BLaER1 treated with 17β-estradiol and CSF1 and Interleukin-3, amounts not matched to agents 10 nM and 100 nM (cell line): ENCODE results near the gene TM2D1.
"Not testable (repeated sequence)": the region's sequence is repeated elsewhere in the genome, so short reads cannot be mapped to it uniquely, and the experiment has no call there.

ENCODE experiments used
- H3K27ac ChIP-seq, 11 experiments: shearing (Covaris generic); formaldehyde crosslinking; 2 replicates each; pipeline ENCODE4 v1.8.1; 2022
- H3K27me3 ChIP-seq, 11 experiments: shearing (Covaris generic); formaldehyde crosslinking; 2 replicates each; pipeline ENCODE4 v1.8.1; 2022
- H3K36me3 ChIP-seq, 11 experiments: shearing (Covaris generic); formaldehyde crosslinking; 2 replicates each; pipeline ENCODE4 v1.8.1; 2022
- H3K4me1 ChIP-seq, 10 experiments: shearing (Covaris generic); formaldehyde crosslinking; 2 replicates each; pipeline ENCODE4 v1.8.1; 2022
- H3K4me2 ChIP-seq, 11 experiments: shearing (Covaris generic); formaldehyde crosslinking; 2 replicates each; pipeline ENCODE4 v1.8.1; 2022
- H3K4me3 ChIP-seq, 10 experiments: shearing (Covaris generic); formaldehyde crosslinking; 2 replicates each; pipeline ENCODE4 v1.8.1; 2022
- H3K9ac ChIP-seq, 11 experiments: shearing (Covaris generic); formaldehyde crosslinking; 2 replicates each; pipeline ENCODE4 v1.8.1; 2022
- H3K9me3 ChIP-seq, 11 experiments: shearing (Covaris generic); formaldehyde crosslinking; replicated peaks in 1 of 11; 2 replicates each; pipeline ENCODE4 v1.8.1; 2022
- H4K20me1 ChIP-seq, 11 experiments: shearing (Covaris generic); formaldehyde crosslinking; 2 replicates each; pipeline ENCODE4 v1.8.1; 2022
- Cebpa-rat ChIP-seq, 11 experiments: shearing (Covaris generic); IDR thresholded peaks; 2 replicates each; pipeline ENCODE4 v1.8.1; 2022

The TM2D1 gene

GRCh38 chr1:61746813-61747212 lies 21.9 kb upstream of the TM2D1 start:
- Histone ChIP-seq H3K4me2 (no peak overlapping the region), H4K20me1 (no peaks in the 10 kb centered on the region), H3K27ac (peak overlapping the region in 1 of 11 experiments; percentile 20; a peak in 1 of 22 replicates), H3K4me1 (peaks cover 0 to 9% (median under 1%) of the 10 kb centered on the region in 10 experiments; a peak in 6 of 20 replicates), H3K9ac (no peak overlapping the region), H3K4me3 (no peak overlapping the region), H3K9me3 (no peaks in the 10 kb centered on the region), H3K36me3 (no peaks in the 10 kb centered on the region), H3K27me3 (peaks cover 18 to 24% (median 20%) of the 10 kb centered on the region in 11 experiments; a peak in 19 of 22 replicates)
- TF ChIP-seq Cebpa-rat (IDR thresholded peaks at IDR 0.05) = no peak

DNA sequence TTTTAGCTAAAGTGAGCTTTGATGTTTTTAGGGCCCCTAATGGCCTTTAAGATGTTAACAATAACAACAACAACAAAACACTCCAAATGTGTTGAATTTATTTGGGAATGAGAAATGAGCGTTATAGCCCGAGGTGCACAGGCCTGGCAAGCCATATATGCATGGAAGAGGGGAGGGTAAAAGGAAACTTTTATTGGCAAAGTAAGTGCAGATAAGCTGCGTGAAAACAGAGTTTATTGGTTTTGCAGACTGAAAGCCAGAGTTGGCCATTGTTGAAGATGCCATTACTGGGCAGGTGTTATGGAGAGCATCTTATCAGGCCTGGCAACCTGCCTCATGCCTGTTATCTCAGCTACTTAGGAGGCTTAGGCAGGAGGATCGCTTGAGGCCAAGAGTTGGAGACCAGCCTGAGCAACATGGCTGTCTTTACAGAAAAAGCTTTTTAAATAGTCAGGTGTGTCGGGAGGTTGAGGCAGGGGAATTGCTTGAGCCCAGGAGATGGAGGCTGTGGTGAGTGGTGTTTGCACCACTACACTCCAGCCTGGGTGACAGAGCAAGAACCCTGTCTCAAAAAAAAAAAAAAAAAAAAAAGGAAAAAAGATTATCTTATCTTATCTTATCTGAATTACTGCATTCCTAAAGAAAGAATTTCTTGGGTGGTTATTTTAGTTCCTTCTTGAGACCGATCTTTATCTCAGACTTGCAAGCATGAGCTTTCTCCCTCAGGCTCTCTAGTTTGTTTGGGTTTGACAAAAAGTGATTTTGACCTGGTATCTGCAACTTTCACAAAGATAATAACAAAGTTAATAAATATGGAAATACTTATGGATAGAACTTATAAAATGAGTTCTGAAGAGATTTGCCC lies 19.0 kb upstream of the TM2D1 start:
- Histone ChIP-seq H3K27ac (no peak overlapping the region), H3K9ac (no peak overlapping the region), H4K20me1 (no peaks in the 10 kb centered on the region), H3K9me3 (no peaks in the 10 kb centered on the region), H3K4me3 (no peak overlapping the region), H3K4me2 (peak overlapping the region in 2 of 11 experiments; percentile 71 to 85; a peak in 3 of 22 replicates), H3K36me3 (no peaks in the 10 kb centered on the region), H3K27me3 (peaks cover 18 to 35% (median 28%) of the 10 kb centered on the region in 11 experiments; a peak in 19 of 22 replicates), H3K4me1 (peaks cover 0 to 13% (median 4%) of the 10 kb centered on the region in 10 experiments; a peak in 8 of 20 replicates)
- no peak for TF ChIP-seq Cebpa-rat (IDR thresholded peaks at IDR 0.05)

GRCh38 chr1:61743431-61743705 lies 18.4 kb upstream of the TM2D1 start:
- H3K27me3 ChIP-seq = peaks cover 18 to 35% (median 28%) of the 10 kb centered on the region in 11 experiments; a peak in 19 of 22 replicates
- H3K9ac ChIP-seq = peak overlapping the region in 3 of 11 experiments; percentile 75 to 79 (median 78); a peak in 5 of 22 replicates
- no peaks in the 10 kb centered on the region for H3K9me3 ChIP-seq
- H3K4me1 ChIP-seq = peaks cover 0 to 13% (median 4%) of the 10 kb centered on the region in 10 experiments; a peak in 8 of 20 replicates
- H3K27ac ChIP-seq = no peak overlapping the region
- no peak for TF ChIP-seq Cebpa-rat (IDR thresholded peaks at IDR 0.05)
- H3K36me3 ChIP-seq = no peaks in the 10 kb centered on the region
- H3K4me2 ChIP-seq = peak overlapping the region; percentile 71 to 92 (median 85); a peak in 17 of 22 replicates
- H4K20me1 ChIP-seq = no peaks in the 10 kb centered on the region
- peak overlapping the region in 4 of 10 experiments; percentile 66 to 74 (median 71); a peak in 6 of 20 replicates for H3K4me3 ChIP-seq

DNA sequence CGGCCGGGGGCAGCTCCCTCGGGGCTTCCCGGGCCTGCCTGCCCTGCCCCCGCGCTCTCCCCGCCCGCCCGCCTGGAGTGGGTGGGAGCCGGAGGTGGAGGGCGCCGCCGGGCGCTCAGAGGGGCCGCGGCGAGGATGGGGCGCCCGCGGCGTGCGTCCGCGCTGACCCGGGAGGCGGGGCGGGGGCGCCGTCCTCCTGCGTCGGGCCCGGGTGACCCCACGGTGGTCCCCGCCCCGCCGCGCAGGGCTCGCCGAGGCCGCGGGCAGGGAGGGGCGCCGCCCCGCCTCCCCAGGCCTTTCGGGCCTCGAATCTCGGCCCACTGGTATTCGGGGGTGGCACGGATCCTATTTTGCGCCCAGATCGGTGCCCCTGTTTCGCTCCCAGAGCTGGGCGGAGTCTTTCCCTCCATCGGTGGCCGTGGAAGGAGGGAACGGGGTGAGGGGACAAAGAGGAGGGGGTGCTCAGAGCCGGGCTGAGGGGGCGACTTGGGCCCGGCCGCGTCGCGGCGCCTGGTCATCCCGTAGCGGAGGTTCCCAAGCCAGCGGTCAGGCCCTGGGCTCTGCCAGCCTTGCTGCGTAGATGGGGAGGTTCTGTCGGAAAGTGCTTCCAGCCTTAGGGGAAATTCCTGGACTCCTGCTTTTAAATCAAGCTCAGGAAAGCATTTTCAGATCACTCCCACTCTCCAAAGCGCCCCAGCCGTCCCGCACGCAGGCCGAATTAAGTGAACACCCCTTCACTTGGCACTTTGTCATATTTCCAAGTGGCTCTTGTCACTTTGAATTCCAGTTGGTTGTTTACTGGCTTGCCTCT lies 17.9 kb upstream of the TM2D1 start:
- Histone ChIP-seq H4K20me1 (no peaks in the 10 kb centered on the region), H3K9ac (peak overlapping the region; percentile 59 to 80 (median 72)), H3K4me3 (peak overlapping the region; percentile 59 to 79 (median 71)), H3K9me3 (no peaks in the 10 kb centered on the region), H3K27ac (peak overlapping the region in 10 of 11 experiments; percentile 20 to 62 (median 54); a peak in 16 of 22 replicates), H3K27me3 (peaks cover 18 to 35% (median 28%) of the 10 kb centered on the region in 11 experiments; a peak in 19 of 22 replicates), H3K4me2 (peak overlapping the region; percentile 71 to 92 (median 85)), H3K36me3 (no peaks in the 10 kb centered on the region), H3K4me1 (peaks cover 0 to 13% (median 4%) of the 10 kb centered on the region in 10 experiments; a peak in 8 of 20 replicates)
- TF ChIP-seq Cebpa-rat (IDR thresholded peaks at IDR 0.05) = no peak

GRCh38 chr1:61741711-61742619 lies 17.0 kb upstream of the TM2D1 start, which contains the start of gene PATJ:
Gene PATJ, plus strand, starts transcription at chr1:61742480. Its CDS starts 20,413 bp downstream, at chr1:61762893.
- TF ChIP-seq Cebpa-rat (IDR thresholded peaks at IDR 0.05) = no peak
- H3K36me3 ChIP-seq = no peaks in the 10 kb centered on the region
- H3K4me3 ChIP-seq = peak within 1 kb of the TSS; percentile 59 to 79 (median 71)
- peaks cover 0 to 13% (median 4%) of the 10 kb centered on the region in 10 experiments; a peak in 8 of 20 replicates for H3K4me1 ChIP-seq
- peak within 1 kb of the TSS; percentile 59 to 80 (median 72) for H3K9ac ChIP-seq
- H3K4me2 ChIP-seq = peak within 1 kb of the TSS; percentile 71 to 92 (median 85)
- no peaks in the 10 kb centered on the region for H3K9me3 ChIP-seq
- peak within 1 kb of the TSS in 10 of 11 experiments; percentile 20 to 62 (median 54); a peak in 16 of 22 replicates for H3K27ac ChIP-seq
- no peaks in the 10 kb centered on the region for H4K20me1 ChIP-seq
- H3K27me3 ChIP-seq = peaks cover 18 to 35% (median 28%) of the 10 kb centered on the region in 11 experiments; a peak in 19 of 22 replicates

DNA sequence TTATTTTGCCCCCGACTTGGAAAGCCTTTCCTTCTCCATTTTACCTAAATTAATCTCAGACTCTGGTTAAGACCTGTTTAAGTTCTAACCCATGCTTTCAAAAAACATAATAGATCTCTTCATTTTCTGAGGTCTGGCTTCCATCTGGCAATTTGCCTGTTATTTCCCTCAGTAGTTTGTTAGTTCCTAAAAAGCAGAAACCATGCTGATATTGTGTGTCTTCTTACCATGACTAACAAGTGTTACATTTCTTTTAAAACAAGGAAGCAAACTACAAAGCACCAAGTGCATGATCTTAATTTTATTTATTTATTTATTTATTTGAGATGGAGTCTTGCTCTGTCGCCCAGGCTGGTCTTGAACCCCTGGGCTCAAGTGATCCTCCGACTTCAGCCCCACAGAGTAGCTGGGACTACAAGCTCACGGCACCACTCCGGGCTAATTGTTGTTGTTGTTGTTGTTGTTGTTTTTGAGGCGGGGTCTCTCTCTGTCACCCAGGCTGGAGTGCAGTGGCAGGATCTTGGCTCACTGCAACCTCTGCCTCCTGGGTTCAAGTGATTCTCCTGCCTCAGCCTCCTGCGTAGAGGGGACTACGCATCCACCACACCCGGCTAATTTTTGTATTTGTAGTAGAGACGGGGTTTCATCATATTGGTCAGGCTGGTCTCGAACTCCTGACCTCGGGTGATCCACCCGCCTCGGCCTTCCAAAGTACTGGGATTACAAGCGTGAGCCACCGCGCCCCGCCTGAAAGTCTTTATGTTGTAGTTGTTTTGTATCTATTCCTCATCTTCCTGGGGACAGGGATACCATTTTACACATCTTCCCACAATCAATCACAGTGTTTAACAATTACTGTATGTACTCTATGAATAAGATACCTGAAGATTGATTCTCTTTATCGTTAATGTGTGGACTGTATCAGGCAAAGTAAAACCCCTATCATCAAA lies 16.1 kb upstream of the TM2D1 start:
- Histone ChIP-seq H3K27ac (no peak overlapping the region), H3K4me2 (peak overlapping the region in 8 of 11 experiments; percentile 25 to 89 (median 82); a peak in 13 of 22 replicates)

GRCh38 chr1:61732726-61733125 lies 7.8 kb upstream of the TM2D1 start:
- no peaks in the 10 kb centered on the region for H3K36me3 ChIP-seq
- H4K20me1 ChIP-seq = no peaks in the 10 kb centered on the region
- no peaks in the 10 kb centered on the region for H3K27me3 ChIP-seq
- H3K9ac ChIP-seq = no peak overlapping the region
- peaks cover 0 to 19% (median 0%) of the 10 kb centered on the region in 10 experiments; a peak in 2 of 20 replicates for H3K4me1 ChIP-seq
- H3K27ac ChIP-seq = no peak overlapping the region
- H3K4me3 ChIP-seq = no peak overlapping the region
- H3K4me2 ChIP-seq = no peak overlapping the region
- H3K9me3 ChIP-seq = no peaks in the 10 kb centered on the region
- no peak for TF ChIP-seq Cebpa-rat (IDR thresholded peaks at IDR 0.05)

More for the DNA sequence above, 16.1 kb upstream of the TM2D1 start:
- H3K4me3 ChIP-seq = no peak overlapping the region
- peaks cover 18 to 35% (median 28%) of the 10 kb centered on the region in 11 experiments; a peak in 19 of 22 replicates for H3K27me3 ChIP-seq
- peaks cover 0 to 13% (median 5%) of the 10 kb centered on the region in 10 experiments; a peak in 8 of 20 replicates for H3K4me1 ChIP-seq
- no peak overlapping the region for H3K9ac ChIP-seq
- no peaks in the 10 kb centered on the region for H3K36me3 ChIP-seq
- H3K9me3 ChIP-seq = no peaks in the 10 kb centered on the region
- H4K20me1 ChIP-seq = no peaks in the 10 kb centered on the region
- no peak for TF ChIP-seq Cebpa-rat (IDR thresholded peaks at IDR 0.05)

DNA sequence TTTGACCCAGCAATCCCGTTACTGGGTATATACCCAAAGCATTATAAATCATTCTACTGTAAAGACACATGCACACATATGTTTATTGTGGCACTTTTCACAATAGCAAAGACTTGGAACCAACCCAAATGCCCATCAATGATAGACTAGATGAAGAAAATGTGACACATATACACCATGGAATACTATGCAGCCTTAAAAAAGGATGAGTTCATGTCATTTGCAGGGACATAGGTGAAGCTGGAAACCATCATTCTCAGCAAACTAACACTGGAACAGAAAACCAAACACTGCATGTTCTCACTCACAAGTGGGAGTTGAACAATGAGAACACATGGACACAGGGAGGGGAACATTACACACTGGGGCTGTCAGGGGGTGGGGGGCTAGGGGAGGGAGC lies 5.7 kb upstream of the TM2D1 start:
- not testable (repeated sequence) for H3K4me3 ChIP-seq, H3K27ac ChIP-seq, H3K36me3 ChIP-seq, H3K9me3 ChIP-seq, H3K9ac ChIP-seq, H4K20me1 ChIP-seq, H3K27me3 ChIP-seq, H3K4me2 ChIP-seq
- H3K4me1 ChIP-seq = peaks cover 0 to 19% (median 6%) of the 10 kb centered on the region in 10 experiments; a peak in 11 of 20 replicates
